ENCODE measurements around the gene MT2A.

DNA sequence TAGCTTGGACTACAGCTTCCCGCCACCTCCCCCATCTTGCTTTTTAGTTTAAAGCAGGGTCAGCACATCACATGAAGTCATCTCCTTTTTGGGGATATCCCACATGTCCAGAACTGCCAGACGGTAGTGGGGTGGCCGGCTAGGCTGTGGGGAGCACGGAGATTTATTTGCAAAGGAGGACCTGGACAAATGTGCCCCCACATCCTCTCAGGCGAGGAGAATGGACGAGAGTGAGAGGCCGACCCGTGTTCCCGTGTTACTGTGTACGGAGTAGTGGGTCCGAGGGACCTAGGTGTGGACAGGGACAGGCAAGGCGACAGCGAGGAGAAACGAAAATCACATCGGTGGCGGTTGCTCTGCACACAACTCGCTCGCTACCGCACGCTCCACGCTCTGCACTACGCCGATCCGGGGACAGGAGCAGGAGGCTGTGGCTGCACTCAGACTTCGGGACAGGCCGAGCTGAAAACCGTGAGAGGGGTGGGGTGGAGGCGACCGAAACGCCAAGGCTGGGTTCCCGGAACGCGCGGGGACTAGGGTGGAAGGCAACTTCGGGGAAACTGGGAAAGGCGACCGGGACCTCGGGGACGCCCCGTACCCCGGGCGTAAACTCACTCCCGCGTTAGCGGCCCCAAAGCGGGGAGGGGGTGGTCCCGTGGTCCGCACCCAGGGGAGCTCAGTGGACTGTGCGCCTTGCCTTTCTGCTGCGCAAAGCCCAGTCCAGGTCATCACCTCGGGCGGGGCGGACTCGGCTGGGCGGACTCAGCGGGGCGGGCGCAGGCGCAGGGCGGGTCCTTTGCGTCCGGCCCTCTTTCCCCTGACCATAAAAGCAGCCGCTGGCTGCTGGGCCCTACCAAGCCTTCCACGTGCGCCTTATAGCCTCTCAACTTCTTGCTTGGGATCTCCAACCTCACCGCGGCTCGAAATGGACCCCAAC, 29.7 kb downstream of the MT2A start, which contains the start of gene MT1A:
- TF ChIP-seq, protein P1, sequence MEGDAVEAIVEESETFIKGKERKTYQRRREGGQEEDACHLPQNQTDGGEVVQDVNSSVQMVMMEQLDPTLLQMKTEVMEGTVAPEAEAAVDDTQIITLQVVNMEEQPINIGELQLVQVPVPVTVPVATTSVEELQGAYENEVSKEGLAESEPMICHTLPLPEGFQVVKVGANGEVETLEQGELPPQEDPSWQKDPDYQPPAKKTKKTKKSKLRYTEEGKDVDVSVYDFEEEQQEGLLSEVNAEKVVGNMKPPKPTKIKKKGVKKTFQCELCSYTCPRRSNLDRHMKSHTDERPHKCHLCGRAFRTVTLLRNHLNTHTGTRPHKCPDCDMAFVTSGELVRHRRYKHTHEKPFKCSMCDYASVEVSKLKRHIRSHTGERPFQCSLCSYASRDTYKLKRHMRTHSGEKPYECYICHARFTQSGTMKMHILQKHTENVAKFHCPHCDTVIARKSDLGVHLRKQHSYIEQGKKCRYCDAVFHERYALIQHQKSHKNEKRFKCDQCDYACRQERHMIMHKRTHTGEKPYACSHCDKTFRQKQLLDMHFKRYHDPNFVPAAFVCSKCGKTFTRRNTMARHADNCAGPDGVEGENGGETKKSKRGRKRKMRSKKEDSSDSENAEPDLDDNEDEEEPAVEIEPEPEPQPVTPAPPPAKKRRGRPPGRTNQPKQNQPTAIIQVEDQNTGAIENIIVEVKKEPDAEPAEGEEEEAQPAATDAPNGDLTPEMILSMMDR (IDR thresholded peaks at IDR 0.05; ENCODE audit: borderline replicate concordance, extremely low read depth, low read length, poor library complexity, severe bottlenecking): no peak
- TF ChIP-seq EZH2 (IDR thresholded peaks at IDR 0.05; ENCODE audit: borderline replicate concordance, low read depth, low read length, severe bottlenecking): no peak

Data from DND-41 (cell line).